K562 (cell line): ENCODE results near the gene CLIC1. TPM values are rescaled to one million over a fixed set of nuclear protein-coding genes. Genes with fewer than 3 reads are reported as not detected.

ENCODE experiments used
- ARID2 ChIP-seq: fragments of 450-650 bp; IDR thresholded peaks from 2 replicates; pipeline ENCODE4 v1.6.1; 2017; ENCODE audit warnings: antibody characterized with exemption, mild to moderate bottlenecking
- DMBX1 ChIP-seq: fragments of 250-450 bp; sonication (Bioruptor Pico); IDR thresholded peaks from 2 replicates; pipeline ENCODE4 v1.8.0; 2022; ENCODE audit warnings: inconsistent platforms, mild to moderate bottlenecking, moderate library complexity, borderline replicate concordance
- NFE2L1 ChIP-seq: fragments of 450-650 bp; IDR thresholded peaks from 2 replicates; pipeline ENCODE4 v1.6.1; 2016; ENCODE audit warnings: missing genetic modification characterization, low read depth, mild to moderate bottlenecking, missing compliant biosample characterization, moderate library complexity, borderline replicate concordance
- POLR2G ChIP-seq: fragments of 200-400 bp; formaldehyde crosslinking; IDR thresholded peaks from 2 replicates; pipeline ENCODE4 v1.6.1; 2017; ENCODE audit warnings: low read depth, mild to moderate bottlenecking, antibody characterized with exemption, low read length, moderate library complexity
- RBM17 ChIP-seq: fragments of 200-400 bp; formaldehyde crosslinking; IDR thresholded peaks from 2 replicates; pipeline ENCODE4 v1.6.1; 2017; ENCODE audit warnings: low read depth, mild to moderate bottlenecking, low read length, borderline replicate concordance
- SIN3A ChIP-seq, 2 experiments: fragments of 150-350 bp in 1 of 2; IDR thresholded peaks; 2 replicates each; pipeline ENCODE4 v1.6.1; 2011 to 2016; ENCODE audit warnings: borderline replicate concordance in 2 of 2, low read depth in 2 of 2, low read length in 2 of 2, mild to moderate bottlenecking in 2 of 2, moderate library complexity in 2 of 2; ENCODE audit not compliant: control insufficient read depth in 1 of 2
- ZNF184 ChIP-seq: sonication (generic); formaldehyde crosslinking; IDR thresholded peaks from 2 replicates; pipeline ENCODE4 v1.5.0; 2020; ENCODE audit warnings: missing genetic modification reagents
- polyA plus RNA-seq, 8 experiments: library from polyadenylated mRNA; depleted of rRNA in 4 of 8; stranded (reverse) in 5 of 8; unstranded in 3 of 8; fragments of >200 nt; fragmentation: Nextera tagmentation in 2 of 8; fragmentation: Illumina TruSeq in 1 of 8; extraction: Ambion mirVana in 2 of 8; extraction: Trizol in 1 of 8; gene quantifications; 2 replicates each; pipeline versions ENCODE4 v1.2.1 to v1.2.3, GENCODE V29; 2011 to 2014; ENCODE audit warnings: inconsistent platforms in 1 of 8, missing spikeins in 1 of 8
- total RNA-seq, 7 experiments: library from RNA; depleted of rRNA in 6 of 7; stranded (reverse); fragments of >200 nt in 6 of 7; fragmentation: Illumina TruSeq in 2 of 7; extraction: Trizol in 2 of 7; gene quantifications; 2 replicates each; pipeline versions ENCODE4 v1.2.1 to v1.2.3, GENCODE V29; 2011 to 2021; ENCODE audit warnings: low replicate concordance in 1 of 7
- TF ChIP-seq, protein P1 (sequence below): fragments of 250-450 bp; sonication (Bioruptor Pico); IDR thresholded peaks from 2 replicates; pipeline ENCODE4 v1.8.0; 2022; ENCODE audit warnings: inconsistent platforms
- TF ChIP-seq, protein P2 (sequence below): sonication (generic); formaldehyde crosslinking; IDR thresholded peaks from 2 replicates; pipeline ENCODE4 v1.5.0; 2020; ENCODE audit warnings: missing genetic modification reagents
- TF ChIP-seq, protein P3 (sequence below), 2 experiments: fragments of 450-650 bp in 1 of 2; sonication (generic) in 1 of 2; formaldehyde crosslinking in 1 of 2; IDR thresholded peaks in 1 of 2; conservative IDR thresholded peaks in 1 of 2; 2 replicates each; pipeline versions ENCODE4 v1.6.1 to v1.8.1; 2016 to 2023; ENCODE audit warnings: mild to moderate bottlenecking in 2 of 2, moderate library complexity in 2 of 2, inconsistent platforms in 1 of 2, missing genetic modification reagents in 1 of 2
- TF ChIP-seq, protein P4 (sequence below): sonication (generic); formaldehyde crosslinking; IDR thresholded peaks from 2 replicates; pipeline ENCODE4 v1.9.0; 2022; ENCODE audit warnings: mild to moderate bottlenecking, missing genetic modification reagents

Gene CLIC1
- total and polyA plus RNA-seq, 9 of the 15 experiments (the other 6 are each of a cell fraction or from before 2014, with no cell fraction given): 1,267 to 2,419 (median 1,808) TPM

DNA sequence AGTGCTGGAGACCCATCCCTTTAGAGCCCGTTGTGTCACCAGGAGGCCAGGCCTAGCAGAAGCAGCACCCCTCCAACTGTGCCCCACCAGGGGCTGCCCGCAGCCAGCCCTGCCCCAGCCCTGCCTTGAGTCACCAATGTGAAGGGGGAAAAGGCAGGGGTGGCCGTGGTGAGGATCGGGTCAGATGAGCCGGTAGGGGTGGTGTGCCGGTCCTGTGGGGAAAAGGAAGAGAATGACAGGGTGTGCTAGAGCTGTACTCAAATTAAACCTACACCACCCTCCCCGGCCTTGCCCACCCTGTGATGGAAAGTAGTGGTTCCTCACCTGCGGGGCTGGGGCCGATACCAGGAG is 29.2 kb upstream of the CLIC1 start (continued):
- TF ChIP-seq RBM17 (no peak), SIN3A (IDR thresholded peaks at IDR 0.05; ENCODE audit: borderline replicate concordance in 2 of 2, control insufficient read depth in 1 of 2, low read depth in 2 of 2, low read length in 2 of 2) (no peak), DMBX1 (CRISPR knock-in tag) (no peak), NFE2L1 (tag) (no peak), ARID2 (no peak), POLR2G (peak; percentile 20; the same call in 1 of the 2 replicates), ZNF184 (no peak)
- TF ChIP-seq, protein P1, sequence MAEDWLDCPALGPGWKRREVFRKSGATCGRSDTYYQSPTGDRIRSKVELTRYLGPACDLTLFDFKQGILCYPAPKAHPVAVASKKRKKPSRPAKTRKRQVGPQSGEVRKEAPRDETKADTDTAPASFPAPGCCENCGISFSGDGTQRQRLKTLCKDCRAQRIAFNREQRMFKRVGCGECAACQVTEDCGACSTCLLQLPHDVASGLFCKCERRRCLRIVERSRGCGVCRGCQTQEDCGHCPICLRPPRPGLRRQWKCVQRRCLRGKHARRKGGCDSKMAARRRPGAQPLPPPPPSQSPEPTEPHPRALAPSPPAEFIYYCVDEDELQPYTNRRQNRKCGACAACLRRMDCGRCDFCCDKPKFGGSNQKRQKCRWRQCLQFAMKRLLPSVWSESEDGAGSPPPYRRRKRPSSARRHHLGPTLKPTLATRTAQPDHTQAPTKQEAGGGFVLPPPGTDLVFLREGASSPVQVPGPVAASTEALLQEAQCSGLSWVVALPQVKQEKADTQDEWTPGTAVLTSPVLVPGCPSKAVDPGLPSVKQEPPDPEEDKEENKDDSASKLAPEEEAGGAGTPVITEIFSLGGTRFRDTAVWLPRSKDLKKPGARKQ (CRISPR knock-in tag): no peak
- TF ChIP-seq, protein P2, sequence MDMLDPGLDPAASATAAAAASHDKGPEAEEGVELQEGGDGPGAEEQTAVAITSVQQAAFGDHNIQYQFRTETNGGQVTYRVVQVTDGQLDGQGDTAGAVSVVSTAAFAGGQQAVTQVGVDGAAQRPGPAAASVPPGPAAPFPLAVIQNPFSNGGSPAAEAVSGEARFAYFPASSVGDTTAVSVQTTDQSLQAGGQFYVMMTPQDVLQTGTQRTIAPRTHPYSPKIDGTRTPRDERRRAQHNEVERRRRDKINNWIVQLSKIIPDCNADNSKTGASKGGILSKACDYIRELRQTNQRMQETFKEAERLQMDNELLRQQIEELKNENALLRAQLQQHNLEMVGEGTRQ (CRISPR knock-in tag): no peak
- TF ChIP-seq, protein P3, sequence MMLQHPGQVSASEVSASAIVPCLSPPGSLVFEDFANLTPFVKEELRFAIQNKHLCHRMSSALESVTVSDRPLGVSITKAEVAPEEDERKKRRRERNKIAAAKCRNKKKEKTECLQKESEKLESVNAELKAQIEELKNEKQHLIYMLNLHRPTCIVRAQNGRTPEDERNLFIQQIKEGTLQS (IDR thresholded peaks at IDR 0.05): no peak
- TF ChIP-seq, protein P3 (CRISPR knock-in tag; conservative IDR thresholded peaks at IDR 0.05): no peak
- TF ChIP-seq, protein P4, sequence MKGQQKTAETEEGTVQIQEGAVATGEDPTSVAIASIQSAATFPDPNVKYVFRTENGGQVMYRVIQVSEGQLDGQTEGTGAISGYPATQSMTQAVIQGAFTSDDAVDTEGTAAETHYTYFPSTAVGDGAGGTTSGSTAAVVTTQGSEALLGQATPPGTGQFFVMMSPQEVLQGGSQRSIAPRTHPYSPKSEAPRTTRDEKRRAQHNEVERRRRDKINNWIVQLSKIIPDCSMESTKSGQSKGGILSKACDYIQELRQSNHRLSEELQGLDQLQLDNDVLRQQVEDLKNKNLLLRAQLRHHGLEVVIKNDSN (CRISPR knock-in tag): 0 out of 2 replicates have a peak, but pooled peaks have one; percentile 7
- TF ChIP-seq, all 486 proteins: peak for 6
